HCT116 (cell line): ENCODE results near the gene SNX25. TPM values are rescaled to one million over a fixed set of nuclear protein-coding genes. Genes with fewer than 3 reads are reported as not detected.

Source experiments
- ATAC-seq: fragments of 200-7000 bp; cut with Tn5 transposase; 2 replicates; pipeline ENCODE4 v1.9.1; 2020; ENCODE audit warnings: mild to moderate bottlenecking, moderate library complexity
- BruUV-seq: library from RNA; stranded (reverse); fragments of 400-500 nt; replicated peaks from 2 replicates; lab custom pipeline; 2021; lab: Mats Ljungman, UMichigan
- CTCF ChIA-PET: fragments of 300-600 bp; sonication (Branson Sonifier 250); formaldehyde crosslinking; loops from one replicate; lab custom pipeline; 2021; ENCODE audit warnings: antibody characterized with exemption; lab: Charles Lee
- POLR2A ChIA-PET: fragments of 300-600, 350-600 bp; sonication (Branson Sonifier 250); formaldehyde crosslinking; loops from one replicate; lab custom pipeline; 2021; ENCODE audit warnings: antibody characterized with exemption; lab: Charles Lee
- RAD21 ChIA-PET, 2 experiments: fragments of 300-600 bp; sonication (Branson Sonifier 250); formaldehyde crosslinking; loops; one replicate each; lab custom pipeline; 2023; ENCODE audit warnings: low total read pairs in 2 of 2; ENCODE audit not compliant: uncharacterized antibody in 2 of 2, unreplicated experiment in 2 of 2, low non-redundant PET in 1 of 2; lab: Charles Lee
- DNase-seq: peaks from one replicate; pipeline ENCODE4 v3.0.0-alpha.2; 2010; ENCODE audit warnings: low read depth, low spot score
- H2AFZ ChIP-seq: fragments of 200-600 bp; shearing (Covaris generic), sonication (generic); 2 replicates; pipeline ENCODE4 v1.6.1; 2017; ENCODE audit warnings: low read depth, mixed run types, mixed read lengths, antibody characterized with exemption, low read length; ENCODE audit not compliant: poor library complexity, severe bottlenecking
- H3K27ac ChIP-seq: 2 replicates; pipeline ENCODE4 v1.5.1; 2012; ENCODE audit warnings: low read depth, low read length
- H3K27me3 ChIP-seq: fragments of 200-600 bp; sonication (generic); 2 replicates; pipeline ENCODE4 v1.6.1; 2016; ENCODE audit warnings: mixed run types, low read length, mixed read lengths; ENCODE audit not compliant: insufficient read depth
- H3K36me3 ChIP-seq, 2 experiments: fragments of 200-500 bp in 1 of 2; fragments of 200-600 bp in 1 of 2; sonication (Bioruptor generic) in 1 of 2; sonication (generic) in 1 of 2; 2 replicates each; pipeline versions ENCODE4 v1.5.1 to v1.6.1; 2014 to 2016; ENCODE audit warnings: low read length in 2 of 2, inconsistent platforms in 1 of 2, mixed read lengths in 1 of 2, mixed run types in 1 of 2; ENCODE audit not compliant: insufficient read depth in 2 of 2, control insufficient read depth in 1 of 2
- H3K4me1 ChIP-seq, 2 experiments: fragments of 200-600 bp in 1 of 2; sonication (generic) in 1 of 2; 2 replicates each; pipeline versions ENCODE4 v1.5.1 to v1.6.1; 2012 to 2017; ENCODE audit warnings: low read length in 2 of 2, inconsistent platforms in 1 of 2, mild to moderate bottlenecking in 1 of 2, mixed read lengths in 1 of 2, mixed run types in 1 of 2, moderate library complexity in 1 of 2; ENCODE audit not compliant: insufficient read depth in 2 of 2, control insufficient read depth in 1 of 2
- H3K4me2 ChIP-seq: fragments of 200-600 bp; sonication (generic); 2 replicates; pipeline ENCODE4 v1.6.1; 2017; ENCODE audit warnings: mixed run types, low read length, mixed read lengths
- H3K4me3 ChIP-seq, 2 experiments: fragments of 200-600 bp in 1 of 2; sonication (generic) in 1 of 2; replicated peaks in 1 of 2; 2 replicates each; pipeline ENCODE4 v1.5.1; 2011 to 2016; ENCODE audit warnings: low read length in 2 of 2, control low read depth in 1 of 2, low read depth in 1 of 2, mild to moderate bottlenecking in 1 of 2, mixed read lengths in 1 of 2, mixed run types in 1 of 2
- H3K79me2 ChIP-seq: fragments of 200-600 bp; sonication (generic); 2 replicates; pipeline ENCODE4 v1.6.1; 2017; ENCODE audit warnings: mild to moderate bottlenecking, mixed run types, low read length, moderate library complexity, mixed read lengths; ENCODE audit not compliant: insufficient read depth
- H3K9ac ChIP-seq: fragments of 200-600 bp; sonication (generic); 2 replicates; pipeline ENCODE4 v1.6.1; 2016; ENCODE audit warnings: low read length, mixed read lengths
- H3K9me2 ChIP-seq: fragments of 200-600 bp; sonication (generic), shearing (Covaris generic); 2 replicates; pipeline ENCODE4 v1.6.1; 2017; ENCODE audit warnings: mixed run types, mild to moderate bottlenecking, moderate library complexity; ENCODE audit not compliant: insufficient read depth
- H3K9me3 ChIP-seq, 2 experiments: fragments of 200-500 bp in 1 of 2; fragments of 200-600 bp in 1 of 2; sonication (Bioruptor generic) in 1 of 2; sonication (generic) in 1 of 2; 2 replicates each; pipeline ENCODE4 v1.6.1; 2014 to 2017; ENCODE audit warnings: low read length in 2 of 2, mixed read lengths in 2 of 2, inconsistent platforms in 1 of 2, low read depth in 1 of 2, mild to moderate bottlenecking in 1 of 2, mixed run types in 1 of 2, moderate library complexity in 1 of 2; ENCODE audit not compliant: control insufficient read depth in 1 of 2, insufficient read depth in 1 of 2
- H4K20me1 ChIP-seq: fragments of 200-600 bp; sonication (generic), shearing (Covaris generic); 2 replicates; pipeline ENCODE4 v1.6.1; 2017; ENCODE audit warnings: mixed run types, mild to moderate bottlenecking, moderate library complexity; ENCODE audit not compliant: insufficient read depth
- CBX3 ChIP-seq: IDR thresholded peaks from 2 replicates; pipeline ENCODE4 v1.6.1; 2012; ENCODE audit warnings: low read depth
- CEBPB ChIP-seq: IDR thresholded peaks from 2 replicates; pipeline ENCODE4 v1.6.1; 2012; ENCODE audit warnings: low read depth
- EGR1 ChIP-seq: IDR thresholded peaks from 2 replicates; pipeline ENCODE4 v1.6.1; 2012; ENCODE audit warnings: low read depth
- EZH2 ChIP-seq: fragments of 200-600 bp; sonication (generic); IDR thresholded peaks from 2 replicates; pipeline ENCODE4 v1.6.1; 2017; ENCODE audit warnings: antibody characterized with exemption, mixed run types
- EZH2phosphoT487 ChIP-seq: fragments of 200-600 bp; IDR thresholded peaks from 2 replicates; pipeline ENCODE4 v1.6.1; 2018; ENCODE audit warnings: antibody characterized with exemption, borderline replicate concordance
- FOSL1 ChIP-seq: IDR thresholded peaks from 2 replicates; pipeline ENCODE4 v1.6.1; 2012; ENCODE audit warnings: low read depth
- POLR2A ChIP-seq: IDR thresholded peaks from 2 replicates; pipeline ENCODE4 v1.7.0; 2011; ENCODE audit warnings: borderline replicate concordance; ENCODE audit not compliant: insufficient read depth, insufficient read length; ENCODE audit errors: extremely low read depth
- POLR2AphosphoS5 ChIP-seq: IDR thresholded peaks from 2 replicates; pipeline ENCODE4 v1.6.1; 2011; ENCODE audit warnings: mild to moderate bottlenecking, low read depth, low read length, moderate library complexity
- RAD21 ChIP-seq: IDR thresholded peaks from 2 replicates; pipeline ENCODE4 v1.6.1; 2012; ENCODE audit warnings: low read depth, mild to moderate bottlenecking
- SIN3A ChIP-seq: IDR thresholded peaks from 2 replicates; pipeline ENCODE4 v1.6.1; 2012; ENCODE audit warnings: low read depth
- YY1 ChIP-seq: IDR thresholded peaks from 2 replicates; pipeline ENCODE4 v1.6.1; 2011; ENCODE audit warnings: low read length, low read depth, moderate library complexity, mild to moderate bottlenecking; ENCODE audit not compliant: insufficient replicate concordance; ENCODE audit errors: extremely low read depth
- ZFX ChIP-seq: fragments of 450-650 bp; IDR thresholded peaks from 2 replicates; pipeline ENCODE4 v1.6.1; 2017
- ZNF274 ChIP-seq: fragments of 200-500 bp; sonication (Bioruptor generic); IDR thresholded peaks from 2 replicates; pipeline ENCODE4 v1.6.1; 2014; ENCODE audit warnings: mild to moderate bottlenecking, low read depth, low read length, inconsistent platforms
- intact Hi-C: fragments of 100-400 bp; cut with micrococcal nuclease; formaldehyde crosslinking; loops from 2 replicates; pipeline ENCODE4 v1.10.0; 2022
- total RNA-seq: library from RNA; stranded (reverse); gene quantifications from one replicate; pipeline ENCODE4 v1.2.1, GENCODE V29; 2021; ENCODE audit not compliant: unreplicated experiment
- TF ChIP-seq, protein P1 (sequence below): IDR thresholded peaks from 2 replicates; pipeline ENCODE4 v1.6.1; 2012
- TF ChIP-seq, protein P2 (sequence below), 3 experiments: fragments of 200-600 bp in 1 of 3; sonication (generic) in 1 of 3; IDR thresholded peaks in 2 of 3; conservative IDR thresholded peaks in 1 of 3; 2 replicates each; pipeline ENCODE4 v1.5.1; 2012 to 2017; ENCODE audit warnings: low read depth in 2 of 3, low read length in 2 of 3, antibody characterized with exemption in 1 of 3, borderline replicate concordance in 1 of 3, control low read depth in 1 of 3, mild to moderate bottlenecking in 1 of 3, mixed read lengths in 1 of 3, mixed run types in 1 of 3, moderate library complexity in 1 of 3; ENCODE audit not compliant: insufficient read depth in 1 of 3
- TF ChIP-seq, protein P3 (sequence below): IDR thresholded peaks from 2 replicates; pipeline ENCODE4 v1.6.1; 2011; ENCODE audit warnings: mild to moderate bottlenecking, low read length, moderate library complexity; ENCODE audit not compliant: insufficient replicate concordance; ENCODE audit errors: extremely low read depth

Gene SNX25
- total RNA-seq, 1 experiment from 2014 or later, result 20.9 TPM

DNA sequence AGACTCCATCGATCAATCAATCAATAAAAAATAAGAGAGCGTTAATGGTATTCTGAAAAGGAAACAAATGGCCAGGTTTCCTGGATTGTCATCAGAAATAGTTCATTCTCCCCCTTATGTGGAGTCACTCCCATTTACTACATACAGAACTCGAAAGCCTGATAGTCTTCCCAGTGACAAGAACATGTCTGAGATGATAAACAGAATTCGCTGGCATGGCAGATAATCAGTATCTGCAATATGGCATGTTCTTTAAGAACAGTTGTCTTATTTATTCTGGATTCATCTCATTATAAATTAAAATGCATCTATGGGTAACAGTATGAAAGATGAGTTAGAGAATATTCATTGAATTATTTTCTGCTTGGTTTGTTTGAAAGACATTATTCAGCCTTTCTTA is 124.9 kb downstream of the SNX25 start:
- H3K79me2 ChIP-seq, result no peaks in the 10 kb centered on the region
- no peak for TF ChIP-seq POLR2A
- TF ChIP-seq, protein P1, sequence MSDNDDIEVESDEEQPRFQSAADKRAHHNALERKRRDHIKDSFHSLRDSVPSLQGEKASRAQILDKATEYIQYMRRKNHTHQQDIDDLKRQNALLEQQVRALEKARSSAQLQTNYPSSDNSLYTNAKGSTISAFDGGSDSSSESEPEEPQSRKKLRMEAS, result no peak
- TF ChIP-seq CEBPB, result no peak
- TF ChIP-seq FOSL1, result no peak
- TF ChIP-seq EGR1, result no peak
- no peak for TF ChIP-seq POLR2AphosphoS5
- TF ChIP-seq ZNF274, result no peak
- no peak for TF ChIP-seq EZH2phosphoT487
- ATAC-seq, result no peak
- H3K4me2 ChIP-seq, result no peak overlapping the region
- H3K9me2 ChIP-seq, result no peaks in the 10 kb centered on the region
- H2AFZ ChIP-seq, result no peak overlapping the region
- no peaks in the 10 kb centered on the region for H3K36me3 ChIP-seq
- H3K27ac ChIP-seq, result no peak overlapping the region
- no peak overlapping the region for H3K9ac ChIP-seq
- ChIA-PET POLR2A (no interaction called here), RAD21 (no interaction called here), CTCF (no interaction called here)
- intact Hi-C loops, result no loop called here
- no peak for DNase-seq
- no peaks in the 10 kb centered on the region for H3K4me1 ChIP-seq
- no peak overlapping the region for H3K4me3 ChIP-seq
- no TSS peak for BruUV-seq
- H3K27me3 ChIP-seq, result no peaks in the 10 kb centered on the region
- no peaks in the 10 kb centered on the region for H3K9me3 ChIP-seq
- no peaks in the 10 kb centered on the region for H4K20me1 ChIP-seq

DNA sequence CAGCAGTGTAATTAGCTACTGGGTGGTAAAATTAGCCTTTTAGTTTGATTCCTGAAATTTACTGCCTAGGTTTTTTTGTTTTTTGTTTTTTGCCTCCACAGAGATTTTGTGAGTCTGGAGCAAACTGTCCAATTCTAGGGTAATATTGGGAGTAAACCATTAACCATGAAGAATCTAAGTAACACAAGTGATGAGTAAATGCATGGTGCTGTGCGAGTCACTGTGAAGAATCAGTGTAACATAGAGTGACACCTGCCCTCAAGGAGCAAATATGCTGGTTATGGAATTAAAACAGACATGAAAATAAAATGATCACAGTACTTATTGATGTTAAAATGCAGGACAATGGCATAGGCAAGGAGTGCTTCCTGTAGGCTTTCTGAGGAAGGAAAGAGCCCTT is 126.2 kb downstream of the SNX25 start:
- Histone ChIP-seq H3K4me1 (no peaks in the 10 kb centered on the region), H3K4me3 (no peak overlapping the region), H3K27ac (no peak overlapping the region), H3K9ac (no peak overlapping the region), H3K9me3 (no peaks in the 10 kb centered on the region), H3K79me2 (no peaks in the 10 kb centered on the region), H3K9me2 (no peaks in the 10 kb centered on the region), H2AFZ (no peak overlapping the region), H3K27me3 (no peaks in the 10 kb centered on the region), H3K36me3 (no peaks in the 10 kb centered on the region), H4K20me1 (no peaks in the 10 kb centered on the region), H3K4me2 (no peak overlapping the region)
- DNase-seq (no peak), ATAC-seq (no peak)
- RAD21 ChIA-PET, result no interaction called here
- POLR2A ChIA-PET, result no interaction called here
- intact Hi-C loops, result no loop called here
- no TSS peak for BruUV-seq
- CTCF ChIA-PET, result no interaction called here
- TF ChIP-seq CBX3 (no peak), FOSL1 (no peak), POLR2AphosphoS5 (no peak), EZH2 (no peak), POLR2A (no peak), CEBPB (no peak), RAD21 (no peak), ZFX (no peak), YY1 (no peak), SIN3A (no peak), ZNF274 (no peak)
- TF ChIP-seq, protein P2, sequence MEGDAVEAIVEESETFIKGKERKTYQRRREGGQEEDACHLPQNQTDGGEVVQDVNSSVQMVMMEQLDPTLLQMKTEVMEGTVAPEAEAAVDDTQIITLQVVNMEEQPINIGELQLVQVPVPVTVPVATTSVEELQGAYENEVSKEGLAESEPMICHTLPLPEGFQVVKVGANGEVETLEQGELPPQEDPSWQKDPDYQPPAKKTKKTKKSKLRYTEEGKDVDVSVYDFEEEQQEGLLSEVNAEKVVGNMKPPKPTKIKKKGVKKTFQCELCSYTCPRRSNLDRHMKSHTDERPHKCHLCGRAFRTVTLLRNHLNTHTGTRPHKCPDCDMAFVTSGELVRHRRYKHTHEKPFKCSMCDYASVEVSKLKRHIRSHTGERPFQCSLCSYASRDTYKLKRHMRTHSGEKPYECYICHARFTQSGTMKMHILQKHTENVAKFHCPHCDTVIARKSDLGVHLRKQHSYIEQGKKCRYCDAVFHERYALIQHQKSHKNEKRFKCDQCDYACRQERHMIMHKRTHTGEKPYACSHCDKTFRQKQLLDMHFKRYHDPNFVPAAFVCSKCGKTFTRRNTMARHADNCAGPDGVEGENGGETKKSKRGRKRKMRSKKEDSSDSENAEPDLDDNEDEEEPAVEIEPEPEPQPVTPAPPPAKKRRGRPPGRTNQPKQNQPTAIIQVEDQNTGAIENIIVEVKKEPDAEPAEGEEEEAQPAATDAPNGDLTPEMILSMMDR (IDR thresholded peaks at IDR 0.05 in 2 of 3, conservative IDR thresholded peaks at IDR 0.05 in 1 of 3; ENCODE audit: borderline replicate concordance in 1 of 3, insufficient read depth in 1 of 3, low read depth in 2 of 3, low read length in 2 of 3), result no peak
- TF ChIP-seq, protein P1, result no peak
- TF ChIP-seq, protein P3, sequence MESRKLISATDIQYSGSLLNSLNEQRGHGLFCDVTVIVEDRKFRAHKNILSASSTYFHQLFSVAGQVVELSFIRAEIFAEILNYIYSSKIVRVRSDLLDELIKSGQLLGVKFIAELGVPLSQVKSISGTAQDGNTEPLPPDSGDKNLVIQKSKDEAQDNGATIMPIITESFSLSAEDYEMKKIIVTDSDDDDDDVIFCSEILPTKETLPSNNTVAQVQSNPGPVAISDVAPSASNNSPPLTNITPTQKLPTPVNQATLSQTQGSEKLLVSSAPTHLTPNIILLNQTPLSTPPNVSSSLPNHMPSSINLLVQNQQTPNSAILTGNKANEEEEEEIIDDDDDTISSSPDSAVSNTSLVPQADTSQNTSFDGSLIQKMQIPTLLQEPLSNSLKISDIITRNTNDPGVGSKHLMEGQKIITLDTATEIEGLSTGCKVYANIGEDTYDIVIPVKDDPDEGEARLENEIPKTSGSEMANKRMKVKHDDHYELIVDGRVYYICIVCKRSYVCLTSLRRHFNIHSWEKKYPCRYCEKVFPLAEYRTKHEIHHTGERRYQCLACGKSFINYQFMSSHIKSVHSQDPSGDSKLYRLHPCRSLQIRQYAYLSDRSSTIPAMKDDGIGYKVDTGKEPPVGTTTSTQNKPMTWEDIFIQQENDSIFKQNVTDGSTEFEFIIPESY, result no peak
